MM.1S (cell line): Measurements from ENCODE around the gene SLC35G6.

Experiments
- CTCF ChIP-seq: fragments of 300-600 bp; sonication (generic); IDR thresholded peaks from 2 replicates; pipeline ENCODE4 v1.5.1; 2016; ENCODE audit warnings: antibody characterized with exemption, low read length, mixed read lengths
- EZH2 ChIP-seq: fragments of 300-600 bp; sonication (generic); optimal IDR thresholded peaks from 2 replicates; pipeline ENCODE3; 2017; ENCODE audit warnings: low read depth, mild to moderate bottlenecking, antibody characterized with exemption, low read length, mixed read lengths
- EZH2phosphoT487 ChIP-seq: fragments of 300-600 bp; sonication (generic); IDR thresholded peaks from 2 replicates; pipeline ENCODE4 v1.6.1; 2018; ENCODE audit warnings: antibody characterized with exemption, low read length

GRCh38 chr17:7502987-7503386, 21.7 kb downstream of the SLC35G6 start:
- peak; percentile 26 for TF ChIP-seq CTCF
- no peak for TF ChIP-seq EZH2
- TF ChIP-seq EZH2phosphoT487: no peak
